ENCODE data around the gene ZNF749. TPM values are rescaled to one million over a fixed set of nuclear protein-coding genes. Genes with fewer than 3 reads are reported as not detected.
A peak's percentile ranks its signal among the peaks of the same experiment; 100 is the strongest.

Gene ZNF749
- polyA plus RNA-seq, 1 of the 3 experiments (the other 2 are of a cell fraction) = 14.9 TPM

GRCh38 chr19:57437931-57438330 lies 2.8 kb downstream of the ZNF749 start:
- Histone ChIP-seq H3K27me3 (ENCODE audit: insufficient read depth) (no peaks in the 10 kb centered on the region), H3K4me2 (0 out of 2 replicates have a peak overlapping the region, but pooled peaks have one; percentile 2), H3K9me2 (no peaks in the 10 kb centered on the region), H3K79me2 (ENCODE audit: insufficient read depth) (peaks cover 73% of the 10 kb centered on the region), H3K36me3 (replicated peaks in 1 of 2; ENCODE audit: control insufficient read depth in 1 of 2, insufficient read depth in 2 of 2, low read length in 1 of 2) (peaks cover 0 to 6% of the 10 kb centered on the region in 2 experiments), H4K20me1 (ENCODE audit: insufficient read depth) (no peaks in the 10 kb centered on the region), H3K4me1 (ENCODE audit: control insufficient read depth in 1 of 2, insufficient read depth in 2 of 2, low read depth in 1 of 2, low read length in 1 of 2) (peaks cover 7 to 8% of the 10 kb centered on the region in 2 experiments; a peak in 3 of 4 replicates), H2AFZ (ENCODE audit: low read depth) (no peak overlapping the region), H3K27ac (ENCODE audit: low read depth in 2 of 2, low read length in 1 of 2) (no peak overlapping the region), H3F3A (replicated peaks; ENCODE audit: insufficient read depth) (no peaks in the 10 kb centered on the region), H3K9ac (no peak overlapping the region), H3K9me3 (no peaks in the 10 kb centered on the region), H3K4me3 (ENCODE audit: low read depth in 2 of 2, low read length in 1 of 2) (no peak overlapping the region)
- no peak for DNase-seq
- TF ChIP-seq MAX (IDR thresholded peaks at IDR 0.05; ENCODE audit: low read depth) (no peak), PBX3 (IDR thresholded peaks at IDR 0.05) (no peak), MXI1 (IDR thresholded peaks at IDR 0.05; ENCODE audit: low read depth, low read length) (no peak), USF2 (IDR thresholded peaks at IDR 0.05; ENCODE audit: borderline replicate concordance, low read depth, low read length) (no peak), GABPA (IDR thresholded peaks at IDR 0.05; ENCODE audit: low read depth) (no peak), POLR2AphosphoS5 (IDR thresholded peaks at IDR 0.05; ENCODE audit: low read depth, low read length) (no peak)
- POLR2A ChIA-PET = no interaction called here
- 95% methylated on average over 4 of the region's 4 CpGs for WGBS (ENCODE audit: low lambda C conversion rate)
- CTCF ChIA-PET = interaction anchor here (0.7 kb wide), 1 partner anchor 32 kb away, joined by 3 read pairs; no protein-coding TSS in a partner anchor

GRCh38 chr19:57438925-57439324 lies 3.8 kb downstream of the ZNF749 start:
- ChIA-PET CTCF (no interaction called here), POLR2A (no interaction called here)
- Histone ChIP-seq H3K27me3 (ENCODE audit: insufficient read depth) (no peaks in the 10 kb centered on the region), H3K27ac (ENCODE audit: low read depth in 2 of 2, low read length in 1 of 2) (no peak overlapping the region), H2AFZ (ENCODE audit: low read depth) (no peak overlapping the region), H3K9ac (no peak overlapping the region), H3F3A (replicated peaks; ENCODE audit: insufficient read depth) (no peaks in the 10 kb centered on the region), H3K4me1 (ENCODE audit: control insufficient read depth in 1 of 2, insufficient read depth in 2 of 2, low read depth in 1 of 2, low read length in 1 of 2) (peaks cover 7 to 8% of the 10 kb centered on the region in 2 experiments; a peak in 3 of 4 replicates), H3K4me3 (ENCODE audit: low read depth in 2 of 2, low read length in 1 of 2) (no peak overlapping the region), H3K9me2 (no peaks in the 10 kb centered on the region), H3K9me3 (no peaks in the 10 kb centered on the region), H3K36me3 (replicated peaks in 1 of 2; ENCODE audit: control insufficient read depth in 1 of 2, insufficient read depth in 2 of 2, low read length in 1 of 2) (peaks cover 3 to 14% of the 10 kb centered on the region in 2 experiments), H4K20me1 (ENCODE audit: insufficient read depth) (no peaks in the 10 kb centered on the region), H3K79me2 (ENCODE audit: insufficient read depth) (peaks cover 74% of the 10 kb centered on the region), H3K4me2 (no peak overlapping the region)
- no peak for TF ChIP-seq IRF3 (IDR thresholded peaks at IDR 0.05; ENCODE audit: low read depth, low read length)
- TF ChIP-seq NFIC (IDR thresholded peaks at IDR 0.05; ENCODE audit: borderline replicate concordance) = no peak
- TF ChIP-seq TEAD4 (IDR thresholded peaks at IDR 0.05; ENCODE audit: borderline replicate concordance, insufficient read depth) = no peak
- TF ChIP-seq RAD21 (IDR thresholded peaks at IDR 0.05; ENCODE audit: low read length) = no peak
- no peak for TF ChIP-seq CHD2 (IDR thresholded peaks at IDR 0.05; ENCODE audit: low read length, partially characterized antibody)
- no peak for TF ChIP-seq MEF2A (IDR thresholded peaks at IDR 0.05; ENCODE audit: borderline replicate concordance, low read depth)
- no peak for TF ChIP-seq RFX5 (IDR thresholded peaks at IDR 0.05; ENCODE audit: low read length)
- no peak for TF ChIP-seq GABPA (IDR thresholded peaks at IDR 0.05; ENCODE audit: low read depth)
- no peak for DNase-seq
- WGBS (ENCODE audit: low lambda C conversion rate) = 90% methylated on average over 9 of the region's 9 CpGs

Measured in SK-N-SH (cell line).